ENCODE measurements around the gene SERPINB5.

The SERPINB5 gene

GRCh38 chr18:63460414-63460813 is 16.3 kb upstream of the SERPINB5 start:
- TF ChIP-seq REST (IDR thresholded peaks at IDR 0.05; ENCODE audit: insufficient read depth in 1 of 2, low read depth in 2 of 2, low read length in 2 of 2), result no peak
- TF ChIP-seq SIN3A (IDR thresholded peaks at IDR 0.05; ENCODE audit: borderline replicate concordance, insufficient read depth, low read length), result no peak
- no peak for TF ChIP-seq TAF1 (IDR thresholded peaks at IDR 0.05; ENCODE audit: borderline replicate concordance, insufficient read depth, low read length)
- no peak for TF ChIP-seq FOXP2 (optimal IDR thresholded peaks at IDR 0.05; ENCODE audit: borderline replicate concordance, extremely low read depth, extremely low read length, insufficient read depth)
- TF ChIP-seq POLR2AphosphoS5 (IDR thresholded peaks at IDR 0.05; ENCODE audit: low read depth, low read length), result no peak

GRCh38 chr18:63464434-63464833 is 12.3 kb upstream of the SERPINB5 start:
- TF ChIP-seq SIN3A (IDR thresholded peaks at IDR 0.05; ENCODE audit: borderline replicate concordance, insufficient read depth, low read length) (no peak), REST (IDR thresholded peaks at IDR 0.05; ENCODE audit: insufficient read depth in 1 of 2, low read depth in 2 of 2, low read length in 2 of 2) (no peak), FOXP2 (optimal IDR thresholded peaks at IDR 0.05; ENCODE audit: borderline replicate concordance, extremely low read depth, extremely low read length, insufficient read depth) (no peak), POLR2AphosphoS5 (IDR thresholded peaks at IDR 0.05; ENCODE audit: low read depth, low read length) (no peak)

DNA sequence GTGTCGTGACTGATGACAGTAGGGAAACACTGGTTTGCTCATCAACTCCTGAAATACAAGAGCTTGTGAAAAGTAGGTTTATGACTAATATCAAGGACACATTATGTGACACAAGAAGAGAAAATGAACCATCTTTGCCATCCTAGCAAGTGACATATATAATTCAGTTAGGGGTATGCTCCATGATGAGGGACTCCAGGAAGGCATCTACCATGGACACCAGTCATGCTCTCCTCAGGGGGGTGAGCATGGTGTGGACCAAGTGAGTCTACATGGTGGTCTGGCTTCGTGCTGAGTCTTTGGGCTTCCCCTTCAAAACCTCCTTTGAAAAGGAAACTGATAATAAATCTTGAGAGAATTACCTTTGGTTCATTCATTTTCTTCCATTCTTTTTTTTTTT is 11.7 kb upstream of the SERPINB5 start:
- TF ChIP-seq TAF1 (IDR thresholded peaks at IDR 0.05; ENCODE audit: borderline replicate concordance, insufficient read depth, low read length) (no peak), REST (IDR thresholded peaks at IDR 0.05; ENCODE audit: insufficient read depth in 1 of 2, low read depth in 2 of 2, low read length in 2 of 2) (no peak), POLR2AphosphoS5 (IDR thresholded peaks at IDR 0.05; ENCODE audit: low read depth, low read length) (no peak), SIN3A (IDR thresholded peaks at IDR 0.05; ENCODE audit: borderline replicate concordance, insufficient read depth, low read length) (no peak), FOXP2 (optimal IDR thresholded peaks at IDR 0.05; ENCODE audit: borderline replicate concordance, extremely low read depth, extremely low read length, insufficient read depth) (no peak)

- TF ChIP-seq REST (IDR thresholded peaks at IDR 0.05; ENCODE audit: insufficient read depth in 1 of 2, low read depth in 2 of 2, low read length in 2 of 2) (no peak), FOXP2 (optimal IDR thresholded peaks at IDR 0.05; ENCODE audit: borderline replicate concordance, extremely low read depth, extremely low read length, insufficient read depth) (no peak), TAF1 (IDR thresholded peaks at IDR 0.05; ENCODE audit: borderline replicate concordance, insufficient read depth, low read length) (no peak), POLR2AphosphoS5 (IDR thresholded peaks at IDR 0.05; ENCODE audit: low read depth, low read length) (no peak), SIN3A (IDR thresholded peaks at IDR 0.05; ENCODE audit: borderline replicate concordance, insufficient read depth, low read length) (no peak)
These were observed 9.1 kb upstream of the SERPINB5 start for GRCh38 chr18:63467699-63468098.

- TF ChIP-seq REST (IDR thresholded peaks at IDR 0.05; ENCODE audit: insufficient read depth in 1 of 2, low read depth in 2 of 2, low read length in 2 of 2) (no peak), POLR2AphosphoS5 (IDR thresholded peaks at IDR 0.05; ENCODE audit: low read depth, low read length) (no peak), SIN3A (IDR thresholded peaks at IDR 0.05; ENCODE audit: borderline replicate concordance, insufficient read depth, low read length) (no peak), FOXP2 (optimal IDR thresholded peaks at IDR 0.05; ENCODE audit: borderline replicate concordance, extremely low read depth, extremely low read length, insufficient read depth) (no peak), TAF1 (IDR thresholded peaks at IDR 0.05; ENCODE audit: borderline replicate concordance, insufficient read depth, low read length) (no peak)
These were observed 8.2 kb upstream of the SERPINB5 start for GRCh38 chr18:63468575-63468974.

Measured in PFSK-1 (cell line).